Measurements from ENCODE around the gene ASCC3. TPM values are rescaled to one million over a fixed set of nuclear protein-coding genes. Genes with fewer than 3 reads are reported as not detected.

The ASCC3 gene
- total RNA-seq, 6 experiments from 2014 or later: 96.1 to 101 (median 97.8) TPM

GRCh38 chr6:100633096-100633777 is 247.9 kb downstream of the ASCC3 start:
- peak overlapping the region; percentile 99 for H3K27ac Mint-ChIP-seq
- H3K36me3 Mint-ChIP-seq (ENCODE audit: low read depth): peaks cover 26% of the 10 kb centered on the region
- H3K27me3 Mint-ChIP-seq (ENCODE audit: insufficient read depth): no peaks in the 10 kb centered on the region
- no peaks in the 10 kb centered on the region for H3K9me3 Mint-ChIP-seq
- H3K4me3 Mint-ChIP-seq: no peak overlapping the region
- DNase-seq: peak; percentile 95
- H3K4me1 Mint-ChIP-seq (ENCODE audit: low read depth): peaks cover 15% of the 10 kb centered on the region
- no peak for TF ChIP-seq CTCF (IDR thresholded peaks at IDR 0.05)

GRCh38 chr6:100630536-100630935 is 250.6 kb downstream of the ASCC3 start:
- no peak for TF ChIP-seq CTCF (IDR thresholded peaks at IDR 0.05)
- Mint-ChIP-seq H3K9me3 (no peaks in the 10 kb centered on the region), H3K27ac (no peak overlapping the region), H3K27me3 (ENCODE audit: insufficient read depth) (no peaks in the 10 kb centered on the region), H3K36me3 (ENCODE audit: low read depth) (peaks cover 13% of the 10 kb centered on the region), H3K4me3 (no peak overlapping the region), H3K4me1 (ENCODE audit: low read depth) (peaks cover 15% of the 10 kb centered on the region)
- no peak for DNase-seq

GRCh38 chr6:100627911-100628758 is 253.0 kb downstream of the ASCC3 start:
- Mint-ChIP-seq H3K4me3 (no peak overlapping the region), H3K36me3 (ENCODE audit: low read depth) (peaks cover 13% of the 10 kb centered on the region), H3K4me1 (ENCODE audit: low read depth) (peaks cover 18% of the 10 kb centered on the region), H3K27me3 (ENCODE audit: insufficient read depth) (no peaks in the 10 kb centered on the region), H3K27ac (no peak overlapping the region; the same call in 1 of the 2 replicates), H3K9me3 (no peaks in the 10 kb centered on the region)
- no peak for DNase-seq
- TF ChIP-seq CTCF (IDR thresholded peaks at IDR 0.05): no peak

GRCh38 chr6:100626721-100627120 is 254.4 kb downstream of the ASCC3 start:
- H3K36me3 Mint-ChIP-seq (ENCODE audit: low read depth): peaks cover 20% of the 10 kb centered on the region
- no peaks in the 10 kb centered on the region for H3K27me3 Mint-ChIP-seq (ENCODE audit: insufficient read depth)
- peaks cover 7% of the 10 kb centered on the region; the same call in 1 of the 2 replicates for H3K9me3 Mint-ChIP-seq
- no peak for TF ChIP-seq CTCF (IDR thresholded peaks at IDR 0.05)
- no peak overlapping the region for H3K4me3 Mint-ChIP-seq
- peaks cover 14% of the 10 kb centered on the region for H3K4me1 Mint-ChIP-seq (ENCODE audit: low read depth)
- DNase-seq: no peak
- no peak overlapping the region for H3K27ac Mint-ChIP-seq

- peaks cover 41% of the 10 kb centered on the region for H3K4me1 Mint-ChIP-seq (ENCODE audit: low read depth)
- H3K4me3 Mint-ChIP-seq: peak overlapping the region; percentile 23
- peak; percentile 47 for DNase-seq
- peak overlapping the region; percentile 67 for H3K27ac Mint-ChIP-seq
- H3K9me3 Mint-ChIP-seq: peaks cover 13% of the 10 kb centered on the region; the same call in 1 of the 2 replicates
- no peaks in the 10 kb centered on the region; the same call in 1 of the 2 replicates for H3K27me3 Mint-ChIP-seq (ENCODE audit: insufficient read depth)
- H3K36me3 Mint-ChIP-seq (ENCODE audit: low read depth): peaks cover 34% of the 10 kb centered on the region
- TF ChIP-seq CTCF (IDR thresholded peaks at IDR 0.05): no peak
Measured at GRCh38 chr6:100622907-100623692, 258.0 kb downstream of the ASCC3 start.
